K562 (cell line): ENCODE results near the gene WDR46. TPM values are rescaled to one million over a fixed set of nuclear protein-coding genes. Genes with fewer than 3 reads are reported as not detected.

ENCODE experiments used
- ATAC-seq: fragments of 200-7000 bp; cut with Tn5 transposase; 3 replicates; pipeline ENCODE4 v1.9.1; 2020; ENCODE audit warnings: moderate library complexity
- BruUV-seq: library from RNA; stranded (reverse); fragments of 400-500 nt; replicated peaks from 2 replicates; lab custom pipeline; 2021; lab: Mats Ljungman, UMichigan
- CTCF ChIA-PET: fragments of 300-600 bp; formaldehyde crosslinking; extraction: SDS; loops from one replicate; lab custom pipeline; 2021; ENCODE audit warnings: low intra/inter-chr PET ratio; lab: Yijun Ruan, JAX
- POLR2A ChIA-PET: fragments of 300-600, 350-650 bp; sonication (Branson Sonifier 250); formaldehyde crosslinking; extraction: SDS; loops from one replicate; lab custom pipeline; 2021; ENCODE audit warnings: antibody characterized with exemption, inconsistent platforms; lab: Yijun Ruan, JAX
- DNase-seq, 4 experiments: peaks; one replicate each; pipeline versions ENCODE4 v3.0.0 to v3.0.0-alpha.2; 2011 to 2018; ENCODE audit warnings: low spot score in 3 of 4, mixed read lengths in 3 of 4; ENCODE audit errors: extremely low read depth in 1 of 4
- FAIRE-seq: peaks from 2 replicates; lab custom pipeline; 2011; peaks lifted over from hg19 to GRCh38; lab: Jason Lieb, UNC
- H2AFZ ChIP-seq: 2 replicates; pipeline ENCODE4 v1.6.0; 2011; ENCODE audit warnings: low read depth, low read length, control low read depth, inconsistent platforms
- H3K27ac ChIP-seq: fragments of 200-600 bp; 3 replicates; pipeline ENCODE4 v1.8.0; 2011; ENCODE audit warnings: low read depth, mild to moderate bottlenecking, control low read depth, inconsistent platforms, low read length, moderate library complexity, mixed read lengths; ENCODE audit errors: extremely low read depth
- H3K27me3 ChIP-seq, 2 experiments: fragments of 300-600 bp in 1 of 2; 2 replicates in 1 of 2; 3 replicates in 1 of 2; pipeline versions ENCODE4 v1.6.0 to v1.8.0; 2011; ENCODE audit warnings: inconsistent platforms in 2 of 2, low read length in 2 of 2, mild to moderate bottlenecking in 1 of 2, mixed read lengths in 1 of 2, moderate library complexity in 1 of 2; ENCODE audit not compliant: control insufficient read depth in 2 of 2, insufficient read depth in 2 of 2
- H3K36me3 ChIP-seq: fragments of 300-600 bp; 3 replicates; pipeline ENCODE4 v1.8.0; 2011; ENCODE audit warnings: mild to moderate bottlenecking, low read length, inconsistent platforms; ENCODE audit not compliant: control insufficient read depth, insufficient read depth
- H3K4me1 ChIP-seq, 2 experiments: fragments of 200-600 bp in 1 of 2; replicated peaks in 1 of 2; 2 replicates in 1 of 2; 3 replicates in 1 of 2; pipeline versions ENCODE4 v1.5.1 to v1.8.0; 2011; ENCODE audit warnings: inconsistent platforms in 2 of 2, low read length in 2 of 2, mild to moderate bottlenecking in 1 of 2, mixed read lengths in 1 of 2, moderate library complexity in 1 of 2; ENCODE audit not compliant: control insufficient read depth in 2 of 2, insufficient read depth in 2 of 2
- H3K4me2 ChIP-seq: 2 replicates; pipeline ENCODE4 v1.6.1; 2011; ENCODE audit warnings: low read length, control low read depth, inconsistent platforms, mixed read lengths; ENCODE audit not compliant: insufficient read depth
- H3K4me3 ChIP-seq: fragments of 200-600 bp; sonication (generic), shearing (Covaris generic); 2 replicates; pipeline ENCODE4 v1.5.1; 2016; ENCODE audit warnings: control low read depth, inconsistent platforms
- H3K79me2 ChIP-seq: fragments of 200-600 bp; 3 replicates; pipeline ENCODE4 v1.8.0; 2011; ENCODE audit warnings: low read length, inconsistent platforms; ENCODE audit not compliant: control insufficient read depth, insufficient read depth
- H3K9ac ChIP-seq, 2 experiments: 2 replicates each; pipeline versions ENCODE4 v1.6.0 to v1.6.1; 2011; ENCODE audit warnings: low read depth in 2 of 2, low read length in 2 of 2, control low read depth in 1 of 2, inconsistent platforms in 1 of 2, mild to moderate bottlenecking in 1 of 2, mixed read lengths in 1 of 2; ENCODE audit not compliant: insufficient read depth in 1 of 2
- H3K9me1 ChIP-seq: one replicate; pipeline ENCODE4 v1.6.0; 2011; ENCODE audit warnings: inconsistent platforms, mild to moderate bottlenecking, low read length, moderate library complexity; ENCODE audit not compliant: control insufficient read depth, insufficient read depth
- H3K9me3 ChIP-seq: replicated peaks from 2 replicates; pipeline ENCODE4 v1.5.1; 2011; ENCODE audit warnings: low read depth, low read length, inconsistent platforms; ENCODE audit not compliant: control insufficient read depth, insufficient read depth
- H4K20me1 ChIP-seq: replicated peaks from 2 replicates; pipeline ENCODE4 v1.6.1; 2011; ENCODE audit warnings: low read length, inconsistent platforms, mixed read lengths; ENCODE audit not compliant: control insufficient read depth, insufficient read depth
- ARID1B ChIP-seq: fragments of 450-650 bp; IDR thresholded peaks from 2 replicates; pipeline ENCODE4 v1.6.1; 2016; ENCODE audit warnings: antibody characterized with exemption, mild to moderate bottlenecking, inconsistent platforms
- ARID2 ChIP-seq: fragments of 450-650 bp; IDR thresholded peaks from 2 replicates; pipeline ENCODE4 v1.6.1; 2017; ENCODE audit warnings: antibody characterized with exemption, mild to moderate bottlenecking
- CC2D1A ChIP-seq: fragments of 450-650 bp; IDR thresholded peaks from 2 replicates; pipeline ENCODE4 v1.6.1; 2017; ENCODE audit warnings: mild to moderate bottlenecking
- CTCF ChIP-seq, 3 experiments: IDR thresholded peaks in 2 of 3; conservative IDR thresholded peaks in 1 of 3; 2 replicates each; pipeline ENCODE4 v1.5.1; 2011 to 2012; ENCODE audit warnings: low read length in 3 of 3, mild to moderate bottlenecking in 3 of 3, control low read depth in 2 of 3, improper control_type of control experiment in 1 of 3, inconsistent platforms in 1 of 3, low read depth in 1 of 3, mixed read lengths in 1 of 3, moderate library complexity in 1 of 3; ENCODE audit not compliant: insufficient read depth in 2 of 3
- FOSL1 ChIP-seq: fragments of 200-800 bp; sonication (Bioruptor generic); conservative IDR thresholded peaks from 2 replicates; pipeline ENCODE4 v1.6.1; 2016; ENCODE audit warnings: missing genetic modification characterization, missing compliant biosample characterization
- GTF3C2 ChIP-seq: IDR thresholded peaks from 3 replicates; pipeline ENCODE4 v1.6.1; 2011; ENCODE audit warnings: borderline replicate concordance, mild to moderate bottlenecking, moderate library complexity; ENCODE audit not compliant: insufficient read length; ENCODE audit errors: extremely low read depth
- HDGF ChIP-seq: fragments of 450-650 bp; IDR thresholded peaks from 2 replicates; pipeline ENCODE4 v1.6.1; 2016
- HLTF ChIP-seq: fragments of 450-650 bp; IDR thresholded peaks from 2 replicates; pipeline ENCODE4 v1.6.1; 2016
- JUND ChIP-seq, 2 experiments: IDR thresholded peaks; 2 replicates in 1 of 2; 3 replicates in 1 of 2; pipeline ENCODE4 v1.6.1; 2011; ENCODE audit warnings: borderline replicate concordance in 2 of 2, low read depth in 2 of 2, low read length in 2 of 2, improper control_type of control experiment in 1 of 2, missing biosample characterization in 1 of 2, missing genetic modification characterization in 1 of 2, missing genetic modification reagents in 1 of 2
- MLX ChIP-seq, 2 experiments: fragments of 450-650 bp in 1 of 2; sonication (generic) in 1 of 2; formaldehyde crosslinking; conservative IDR thresholded peaks; 2 replicates each; pipeline versions ENCODE4 v1.4.0 to v1.8.1; 2020 to 2022; ENCODE audit warnings: mild to moderate bottlenecking in 1 of 2, missing genetic modification reagents in 1 of 2
- PHB2 ChIP-seq: fragments of 450-650 bp; IDR thresholded peaks from 2 replicates; pipeline ENCODE4 v1.6.1; 2017; ENCODE audit warnings: low read depth
- RAD21 ChIP-seq, 2 experiments: fragments of 250-450 bp in 1 of 2; fragments of 450-650 bp in 1 of 2; sonication (Bioruptor Pico) in 1 of 2; formaldehyde crosslinking in 1 of 2; IDR thresholded peaks in 1 of 2; conservative IDR thresholded peaks in 1 of 2; 2 replicates each; pipeline versions ENCODE4 v1.4.0 to v1.8.0; 2020 to 2022; ENCODE audit warnings: mild to moderate bottlenecking in 2 of 2, moderate library complexity in 1 of 2
- SMAD3 ChIP-seq: fragments of 450-650 bp; formaldehyde crosslinking; conservative IDR thresholded peaks from 2 replicates; pipeline ENCODE4 v1.4.0; 2020; ENCODE audit warnings: mild to moderate bottlenecking
- SMARCE1 ChIP-seq: fragments of 450-650 bp; IDR thresholded peaks from 2 replicates; pipeline ENCODE4 v1.7.1; 2016; ENCODE audit warnings: mild to moderate bottlenecking
- TGIF2 ChIP-seq: sonication (generic); formaldehyde crosslinking; IDR thresholded peaks from 2 replicates; pipeline ENCODE4 v1.8.1; 2022; ENCODE audit warnings: mild to moderate bottlenecking, missing genetic modification reagents, moderate library complexity
- WGBS: fragments of 100-300 bp; shearing (Covaris generic); methylation state at CpG from one replicate; pipeline ENCODE4 v1.1.6; 2016; ENCODE audit warnings: low coverage, mixed read lengths; ENCODE audit not compliant: insufficient coverage; ENCODE audit errors: missing lambda C conversion rate; 5-methylcytosine and 5-hydroxymethylcytosine counted together
- in situ Hi-C: fragments of 300-500 bp; cut with MboI; formaldehyde crosslinking; loops from 4 replicates; pipeline ENCODE4 v1.15.0; 2018; ENCODE audit warnings: inconsistent platforms, mixed read lengths
- intact Hi-C: fragments of 100-400 bp; cut with micrococcal nuclease; formaldehyde crosslinking; loops from 2 replicates; pipeline ENCODE4 v1.14.2; 2022
- polyA plus RNA-seq, 8 experiments: library from polyadenylated mRNA; depleted of rRNA in 4 of 8; stranded (reverse) in 5 of 8; unstranded in 3 of 8; fragments of >200 nt; fragmentation: Nextera tagmentation in 2 of 8; fragmentation: Illumina TruSeq in 1 of 8; extraction: Ambion mirVana in 2 of 8; extraction: Trizol in 1 of 8; gene quantifications; 2 replicates each; pipeline versions ENCODE4 v1.2.1 to v1.2.3, GENCODE V29; 2011 to 2014; ENCODE audit warnings: inconsistent platforms in 1 of 8, missing spikeins in 1 of 8
- total RNA-seq, 7 experiments: library from RNA; depleted of rRNA in 6 of 7; stranded (reverse); fragments of >200 nt in 6 of 7; fragmentation: Illumina TruSeq in 2 of 7; extraction: Trizol in 2 of 7; gene quantifications; 2 replicates each; pipeline versions ENCODE4 v1.2.1 to v1.2.3, GENCODE V29; 2011 to 2021; ENCODE audit warnings: low replicate concordance in 1 of 7

Gene WDR46
- total and polyA plus RNA-seq, 9 of the 15 experiments (the other 6 are each of a cell fraction or from before 2014, with no cell fraction given): 8.9 to 146 (median 93.1) TPM

- Histone ChIP-seq H3K4me1 (peaks cover 22 to 31% of the 10 kb centered on the region in 2 experiments), H3K9me3 (no peaks in the 10 kb centered on the region), H3K4me3 (no peak overlapping the region), H3K36me3 (peaks cover 23% of the 10 kb centered on the region), H4K20me1 (no peaks in the 10 kb centered on the region), H2AFZ (no peak overlapping the region), H3K27ac (no peak overlapping the region), H3K27me3 (peaks cover 0 to under 1% of the 10 kb centered on the region in 2 experiments; a peak in 1 of 5 replicates), H3K4me2 (no peak overlapping the region), H3K9ac (peak overlapping the region in 1 of 2 experiments; percentile 53; a peak in 1 of 4 replicates), H3K79me2 (no peaks in the 10 kb centered on the region), H3K9me1 (peaks cover 4% of the 10 kb centered on the region)
- POLR2A ChIA-PET: interaction anchor here (0.7 to 4.6 kb wide), 5 partner anchors 11 to 280 kb away, joined by 3 to 47 read pairs (median 5); partner anchors contain the start of genes RPS18 and VPS52
- in situ Hi-C loops: no loop called here
- FAIRE-seq (no peak), DNase-seq (no peak), ATAC-seq (no peak)
- BruUV-seq: no TSS peak
- CTCF ChIA-PET: interaction anchor here (0.6 kb wide), 1 partner anchor 92 kb away, joined by 3 read pairs; no protein-coding TSS in a partner anchor
- intact Hi-C loops: no loop called here
- 37% methylated on average over 6 of the region's 6 CpGs for WGBS
- TF ChIP-seq FOSL1 (tag) (peak; percentile 97), PHB2 (0 out of 2 replicates have a peak, but pooled peaks have one; percentile 14), SMARCE1 (peak; percentile 37; the same call in 1 of the 2 replicates), JUND (IDR thresholded peaks at IDR 0.05; ENCODE audit: borderline replicate concordance, low read depth, low read length) (peak; percentile 60; the same call in 1 of the 2 replicates), JUND (tag; IDR thresholded peaks at IDR 0.05; ENCODE audit: borderline replicate concordance, low read depth, low read length) (peak; percentile 76; the same call in 1 of the 3 replicates), RAD21 (CRISPR knock-in tag; conservative IDR thresholded peaks at IDR 0.05 in 1 of 2, IDR thresholded peaks at IDR 0.05 in 1 of 2) (peak in 1 of 2 experiments; percentile 27; a peak in 1 of 4 replicates), HLTF (0 out of 2 replicates have a peak, but pooled peaks have one; percentile 26), ARID1B (0 out of 2 replicates have a peak, but pooled peaks have one; percentile 15), ARID2 (0 out of 2 replicates have a peak, but pooled peaks have one; percentile 12), GTF3C2 (no peak), SMAD3 (CRISPR knock-in tag) (no peak), CTCF (IDR thresholded peaks at IDR 0.05 in 2 of 3, conservative IDR thresholded peaks at IDR 0.05 in 1 of 3; ENCODE audit: insufficient read depth in 2 of 3, low read depth in 1 of 3, low read length in 3 of 3) (peak; percentile 15 to 39 (median 23); a peak in 2 of 6 replicates), CC2D1A (0 out of 2 replicates have a peak, but pooled peaks have one; percentile 11), TGIF2 (CRISPR knock-in tag) (no peak), MLX (CRISPR knock-in tag; conservative IDR thresholded peaks at IDR 0.05) (no peak), HDGF (0 out of 2 replicates have a peak, but pooled peaks have one; percentile 22)
Measured at GRCh38 chr6:33251395-33252012, 37.5 kb downstream of the WDR46 start.
